ENCODE results near the gene PRDM15.

- TF ChIP-seq CTCF (conservative IDR thresholded peaks at IDR 0.05; ENCODE audit: low read depth, low read length) (no peak), EZH2 (IDR thresholded peaks at IDR 0.05; ENCODE audit: borderline replicate concordance, low read depth, low read length, poor library complexity, severe bottlenecking) (no peak)
Measured at GRCh38 chr21:41750532-41751151, 128.5 kb downstream of the PRDM15 start.

Data from A673 (cell line).